GM21576 (cell line): Measurements from ENCODE around the gene MYO1E.
"Not testable (repeated sequence)": the region's sequence is repeated elsewhere in the genome, so short reads cannot be mapped to it uniquely, and the experiment has no call there.

Source experiments
- ATAC-seq: cut with Tn5 transposase; IDR thresholded peaks from one replicate; pipeline ENCODE4 v1.9.1; 2021; ENCODE audit warnings: mild to moderate bottlenecking, moderate library complexity; ENCODE audit not compliant: unreplicated experiment

The MYO1E gene

DNA sequence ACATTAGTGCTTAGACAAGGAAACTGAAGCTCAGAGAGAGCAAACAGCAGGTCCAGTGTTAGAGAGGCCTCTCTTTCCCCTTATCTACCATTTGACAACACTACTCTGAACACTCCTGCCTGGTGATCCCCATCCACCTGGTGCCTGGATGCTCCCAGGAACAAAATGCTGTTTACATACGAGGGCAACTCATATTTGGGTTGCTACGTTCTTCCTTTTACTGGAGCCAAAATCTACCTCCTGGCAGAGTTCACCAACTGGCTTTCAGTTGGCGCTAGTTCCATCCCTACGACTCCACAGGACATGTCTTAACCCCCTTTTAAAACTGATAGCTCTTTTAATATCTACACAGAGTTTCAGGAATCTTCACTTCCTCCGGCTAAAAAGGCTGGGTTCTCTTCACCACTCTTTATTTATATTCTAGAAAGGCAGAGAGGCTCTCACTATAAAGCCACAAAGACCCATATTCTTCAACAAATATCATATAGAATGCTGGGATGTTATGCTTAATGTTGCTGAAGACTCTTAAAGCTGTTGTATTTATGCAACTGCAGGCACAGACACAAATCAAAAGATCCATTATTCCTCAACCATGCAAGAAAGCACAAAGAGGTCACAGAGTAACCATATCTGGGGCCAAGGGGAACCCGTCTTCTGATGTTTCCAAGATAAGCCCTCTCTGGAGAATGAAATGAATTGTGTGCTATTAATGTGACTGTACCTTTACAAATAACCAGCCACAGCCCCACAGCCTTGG, 219.8 kb downstream of the MYO1E start:
- ATAC-seq = no peak

DNA sequence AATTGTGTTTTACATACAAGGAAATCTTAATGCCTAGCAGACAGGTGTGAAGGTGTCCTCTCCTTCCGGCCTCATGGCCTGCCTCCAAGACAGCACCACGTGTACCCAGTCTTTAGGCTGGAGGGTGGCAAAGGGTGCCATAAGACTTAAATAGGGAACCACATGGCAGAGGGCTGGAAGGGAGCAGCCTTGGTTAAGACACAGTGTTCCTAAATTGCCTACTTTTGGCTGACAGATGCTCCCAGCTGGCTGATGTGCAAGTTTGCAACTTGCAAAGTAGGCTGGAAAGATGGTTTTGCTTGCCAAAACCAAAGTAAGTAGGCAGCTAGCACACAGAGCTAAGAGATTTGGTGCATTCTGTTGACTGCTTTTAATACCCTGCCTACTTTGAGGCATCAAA, 222.5 kb downstream of the MYO1E start:
- ATAC-seq = no peak

DNA sequence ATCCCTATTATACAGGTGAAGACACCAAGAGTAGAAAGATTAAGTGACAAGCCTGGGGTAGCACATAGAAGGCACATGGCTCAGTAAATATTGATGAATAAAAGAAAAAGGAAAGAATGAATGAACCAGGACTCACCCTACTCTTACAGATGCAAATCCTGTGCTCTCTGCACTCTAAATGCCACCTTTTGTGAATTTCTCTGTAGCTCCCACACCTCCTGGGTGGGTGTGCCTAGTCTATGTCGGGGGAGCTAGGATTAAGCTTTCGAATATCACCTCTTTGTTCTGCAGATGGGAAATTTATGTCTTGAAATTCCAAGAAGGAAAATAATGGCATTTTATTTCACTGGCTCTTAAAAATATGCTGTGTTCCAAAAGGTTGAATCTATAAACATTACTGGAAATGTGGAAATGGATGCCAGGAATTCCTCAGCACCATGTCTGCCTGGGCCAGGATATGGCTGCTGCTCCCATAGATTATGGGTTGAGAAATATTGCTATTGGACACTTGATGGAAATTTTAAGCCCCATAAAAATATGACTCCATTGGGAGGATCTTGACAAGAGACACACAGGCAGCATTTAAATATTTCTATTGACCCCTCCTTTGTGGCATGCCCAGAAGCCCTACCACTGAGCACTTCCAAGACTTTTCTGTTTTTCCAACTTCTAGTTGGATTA, 224.4 kb downstream of the MYO1E start:
- no peak for ATAC-seq

DNA sequence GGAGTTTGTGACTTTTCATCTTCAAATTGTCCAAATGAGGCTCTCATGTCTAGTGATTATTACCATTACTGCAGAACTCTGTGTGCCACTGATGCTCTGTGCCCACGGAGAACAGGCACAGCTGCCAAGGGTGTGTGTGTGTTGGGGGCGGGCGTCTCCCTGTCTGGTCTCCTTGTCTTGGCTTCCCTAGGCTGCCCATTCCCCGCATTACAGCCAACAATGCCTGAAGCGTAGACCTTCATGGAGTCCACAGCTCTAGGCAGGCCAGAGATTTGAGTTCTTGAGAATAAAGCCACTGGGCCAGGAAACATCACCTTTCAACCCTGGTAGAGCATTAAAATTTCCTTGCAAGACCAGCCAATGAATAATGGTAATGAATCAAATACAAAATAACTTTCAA, 225.0 kb downstream of the MYO1E start:
- no peak for ATAC-seq

DNA sequence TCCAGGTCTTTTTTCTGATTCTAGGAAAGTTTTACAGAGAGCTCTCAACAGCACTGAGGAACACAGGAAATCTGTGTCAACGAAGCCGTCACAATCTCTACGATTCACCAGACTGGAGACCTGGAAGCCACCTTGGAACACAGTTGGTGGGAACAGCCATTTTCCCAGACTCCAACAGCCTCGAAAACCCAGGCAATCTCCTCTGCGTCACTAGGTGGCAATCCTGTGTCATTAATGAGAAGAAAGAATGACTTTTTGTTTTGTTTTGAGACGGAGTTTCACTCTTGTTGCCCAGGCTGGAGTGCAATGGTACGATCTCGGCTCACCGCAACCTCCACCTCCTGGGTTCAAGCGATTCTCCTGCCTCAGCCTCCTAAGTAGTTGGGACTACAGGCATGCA, 228.1 kb downstream of the MYO1E start:
- ATAC-seq = not testable (repeated sequence)

DNA sequence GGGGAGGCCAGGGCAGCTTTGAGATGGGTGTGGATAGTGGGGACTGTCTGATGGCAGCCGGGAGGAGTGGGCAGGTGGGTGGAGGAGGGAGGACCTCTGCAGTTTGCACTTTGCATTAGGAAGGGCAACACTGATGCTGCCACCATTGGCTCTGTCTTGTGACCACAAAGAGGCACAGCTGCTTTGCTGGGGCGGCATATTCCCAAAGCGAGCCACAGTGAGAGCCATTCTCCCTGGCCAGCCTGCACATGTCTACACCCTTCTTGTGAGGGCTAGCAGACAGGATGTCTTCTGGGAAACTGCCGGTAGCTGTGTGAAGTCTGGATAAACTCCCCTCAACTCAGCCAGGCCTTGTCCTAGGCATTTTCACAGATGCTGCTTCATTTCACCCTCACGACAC, 229.4 kb downstream of the MYO1E start:
- ATAC-seq = no peak

DNA sequence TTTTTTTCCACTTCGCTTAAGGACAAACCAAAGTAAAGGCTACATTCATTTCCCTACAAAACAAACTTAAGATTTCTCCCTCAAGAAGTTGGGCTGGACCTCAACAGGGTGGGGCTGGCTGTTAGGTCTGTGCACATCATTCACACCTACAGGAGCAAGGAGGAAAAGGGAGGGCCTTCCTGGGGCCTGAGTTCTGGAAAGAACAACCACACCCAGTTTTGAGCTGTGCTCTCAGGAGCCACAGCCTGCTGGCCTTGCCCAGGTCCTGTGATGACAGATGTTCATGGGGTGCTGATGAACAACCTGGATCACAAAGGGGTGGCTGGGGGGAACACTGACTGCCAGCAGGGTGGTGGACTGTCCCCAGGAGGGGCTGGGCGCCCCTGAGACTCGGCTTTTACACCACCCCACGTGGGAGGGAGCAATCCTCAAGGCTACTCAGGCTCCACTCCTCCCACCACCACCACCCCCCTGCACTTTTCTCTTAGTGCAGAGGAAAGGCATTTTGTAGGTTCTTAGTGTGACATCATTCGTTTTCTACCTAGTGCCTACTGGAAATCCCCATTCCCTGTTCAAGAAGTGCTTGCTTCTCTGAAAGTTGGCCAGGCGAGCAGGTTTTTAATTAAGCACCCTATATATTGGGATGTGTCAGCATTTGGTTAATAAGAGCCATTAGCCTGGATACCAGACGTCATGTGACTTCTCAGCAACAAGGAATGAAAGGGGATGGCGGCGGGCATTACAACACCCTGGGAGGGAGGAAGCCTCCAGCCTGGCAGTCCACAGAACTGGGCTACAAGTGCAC, 232.0 kb downstream of the MYO1E start:
- ATAC-seq = no peak

DNA sequence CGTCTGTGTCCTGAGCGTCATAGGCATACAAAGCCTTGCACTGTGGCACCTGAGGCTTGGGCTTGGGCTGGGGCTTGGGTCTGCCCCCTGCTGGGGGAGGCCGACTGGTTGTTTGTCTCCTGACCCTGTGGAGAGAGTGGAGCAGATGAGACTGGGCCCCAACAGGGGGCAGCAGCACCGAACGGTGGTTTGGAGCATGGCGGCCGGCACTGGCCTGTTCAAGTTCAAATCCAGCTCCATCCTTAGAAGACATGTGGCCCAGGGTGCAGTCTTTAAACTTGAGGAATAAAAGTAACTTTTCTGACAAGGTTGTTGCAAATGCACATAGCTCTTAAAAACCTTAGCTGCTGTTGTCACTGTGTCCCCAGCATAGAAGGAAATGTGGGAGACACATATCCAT, 234.4 kb downstream of the MYO1E start:
- peak; percentile 52 for ATAC-seq

DNA sequence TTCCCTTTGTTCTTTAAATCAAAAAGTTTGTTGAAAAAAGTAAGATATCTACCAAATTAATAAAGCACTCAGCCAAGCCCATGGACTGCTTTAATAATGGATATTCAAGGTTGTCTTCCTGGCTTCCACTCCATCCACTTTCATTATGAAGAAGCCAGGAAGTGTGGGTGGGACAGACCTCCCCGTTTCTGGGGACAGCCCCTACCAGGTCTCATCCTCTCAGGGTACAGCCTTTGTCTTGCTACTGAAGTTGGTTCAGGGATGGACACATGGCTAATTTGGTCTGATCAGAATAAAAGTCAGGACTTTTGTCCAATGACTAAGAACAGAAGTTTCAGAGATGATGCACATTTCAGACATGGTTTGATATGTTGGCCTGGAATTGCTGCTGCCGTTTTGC, 235.1 kb downstream of the MYO1E start:
- no peak for ATAC-seq

DNA sequence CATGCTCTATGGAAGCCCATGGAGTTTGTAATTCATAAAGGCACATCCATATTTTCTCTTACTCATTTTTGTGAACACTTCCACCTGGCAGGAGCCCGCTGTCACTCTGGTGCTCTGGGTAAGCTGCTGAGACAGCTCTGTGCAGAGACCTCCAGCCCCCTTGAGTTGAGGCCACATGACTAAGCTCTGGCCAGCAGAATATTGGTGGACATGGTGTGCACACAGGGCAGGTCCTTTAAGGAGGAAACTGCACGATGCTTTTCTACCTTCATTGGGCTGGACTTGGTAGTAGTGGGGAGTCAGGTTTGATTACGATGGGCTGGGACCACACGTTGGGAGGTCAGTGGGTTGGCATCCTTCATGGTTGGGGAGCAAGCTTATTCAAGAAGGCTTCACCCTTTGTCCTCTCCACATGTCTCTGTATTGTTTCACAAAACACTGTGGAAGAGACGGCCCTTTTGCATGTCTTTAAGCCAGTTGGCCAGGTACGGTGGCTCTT, 238.7 kb downstream of the MYO1E start:
- ATAC-seq = no peak

DNA sequence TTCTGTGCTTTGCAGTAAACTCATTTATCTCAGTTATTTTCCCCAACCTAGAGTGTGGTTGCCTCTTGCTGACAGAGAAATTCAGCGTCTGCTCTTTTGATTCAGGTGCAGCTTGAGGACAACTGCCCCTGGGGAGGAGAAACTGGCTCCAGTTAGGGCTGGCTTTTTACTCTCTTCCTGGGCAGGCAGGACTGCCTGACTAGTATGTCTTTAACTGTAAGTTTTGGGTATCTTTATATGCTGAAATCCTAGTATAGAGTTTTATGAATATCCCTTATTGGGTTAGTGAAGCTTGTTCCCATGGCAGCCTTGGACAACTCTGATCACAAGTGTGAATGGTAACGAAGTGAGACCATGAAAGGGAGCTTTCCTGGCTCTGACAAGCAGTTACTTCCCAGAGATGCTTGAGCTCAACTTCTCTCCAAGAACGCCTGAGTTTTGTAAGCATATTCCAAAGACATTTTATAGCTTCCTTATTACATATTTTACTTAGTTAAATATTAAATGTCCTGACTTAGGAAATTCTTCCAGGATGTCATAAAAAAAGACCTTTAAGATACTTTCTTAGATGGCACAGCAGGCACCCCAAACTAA, 240.6 kb downstream of the MYO1E start:
- no peak for ATAC-seq

DNA sequence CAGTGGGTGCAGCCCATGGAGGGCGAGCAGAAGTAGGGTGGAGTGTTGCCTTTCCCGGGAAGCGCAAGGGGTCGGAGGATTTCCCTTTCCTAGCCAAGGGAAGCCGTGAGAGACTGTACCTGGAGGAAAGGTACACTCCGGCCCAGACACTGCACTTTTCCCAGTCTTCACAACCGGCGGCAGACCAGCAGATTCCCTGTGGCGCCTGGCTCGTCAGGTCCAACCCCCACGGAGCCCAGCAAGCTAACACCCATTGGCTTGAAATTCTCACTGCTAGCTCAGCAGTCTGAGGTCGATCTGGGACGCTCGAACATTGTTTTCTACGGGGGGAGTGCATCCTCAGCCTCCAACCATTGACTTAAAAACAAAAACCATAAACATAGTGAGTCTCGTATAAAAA, 241.2 kb downstream of the MYO1E start:
- ATAC-seq = no peak

DNA sequence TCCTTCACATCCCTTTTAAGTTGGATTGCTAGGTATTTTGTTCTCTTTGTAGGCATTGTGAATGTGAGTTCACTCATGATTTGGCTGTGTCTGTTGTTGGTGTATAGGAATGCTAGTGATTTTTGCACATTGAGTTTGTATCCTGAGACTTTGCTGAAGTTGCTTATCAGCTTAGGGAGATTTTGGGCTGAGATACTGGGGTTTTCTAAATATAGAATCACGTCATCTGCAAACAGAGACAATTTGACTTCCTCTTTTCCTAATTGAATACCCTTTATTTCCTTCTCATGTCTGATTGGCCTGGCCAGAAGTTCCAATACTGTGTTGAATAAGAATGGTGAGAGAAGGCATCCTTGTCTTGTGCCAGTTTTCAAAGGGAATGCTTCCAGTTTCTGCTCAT, 245.4 kb downstream of the MYO1E start:
- not testable (repeated sequence) for ATAC-seq

DNA sequence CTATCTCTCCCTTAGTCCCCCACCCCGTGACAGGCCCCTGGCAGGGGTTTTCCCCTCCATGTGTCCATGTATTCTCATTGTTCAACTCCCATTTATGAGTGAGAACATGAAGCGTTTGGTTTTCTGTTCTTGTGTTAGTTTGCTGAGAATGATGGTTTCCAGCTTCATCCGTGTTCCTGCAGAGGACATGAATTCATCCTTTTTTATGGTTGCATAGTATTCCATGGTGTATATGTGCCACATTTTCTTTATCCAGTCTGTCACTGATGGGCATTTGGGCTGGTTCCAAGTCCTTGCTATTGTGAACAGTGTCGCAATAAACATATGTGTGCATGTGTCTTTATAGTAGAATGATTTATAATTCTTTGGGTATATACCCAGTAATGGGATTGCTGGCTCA, 247.0 kb downstream of the MYO1E start:
- ATAC-seq = not testable (repeated sequence)

DNA sequence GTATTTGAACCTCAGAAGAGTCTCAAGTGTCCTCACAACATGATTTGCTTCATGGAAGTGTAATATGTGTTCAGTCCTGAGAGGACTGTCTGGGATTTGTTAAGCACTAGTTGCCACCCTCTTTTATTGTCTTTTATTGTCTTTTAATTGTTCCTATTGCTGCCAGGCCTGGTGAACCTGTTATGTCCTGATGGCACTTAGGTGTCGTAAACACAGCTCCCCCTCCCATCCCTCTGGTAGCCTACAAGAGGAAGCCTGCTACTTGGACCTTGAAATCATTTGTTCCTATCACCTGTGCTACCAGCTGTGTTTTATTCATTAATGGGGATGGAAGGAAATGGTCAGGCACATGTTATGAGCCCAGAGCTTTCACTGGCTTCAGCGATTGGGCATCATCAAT, 248.4 kb downstream of the MYO1E start:
- no peak for ATAC-seq

DNA sequence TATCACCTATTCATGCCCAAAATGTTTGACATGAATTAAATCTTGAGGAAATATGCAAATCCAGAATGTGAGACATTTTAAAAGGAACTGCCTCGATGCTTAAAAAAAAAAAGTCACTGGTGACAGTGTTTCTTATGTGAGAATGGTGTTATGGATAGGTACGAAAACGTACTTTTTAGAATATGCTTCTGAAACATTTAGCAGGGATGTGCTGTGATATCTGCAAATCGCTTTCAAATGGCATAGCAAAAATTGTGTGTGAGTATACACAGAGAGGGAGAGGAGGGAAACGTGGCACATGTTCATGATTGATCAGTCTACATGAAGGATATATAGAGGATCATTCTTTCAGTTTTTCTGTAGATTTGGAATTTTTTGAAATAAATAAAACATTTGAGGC, 251.7 kb downstream of the MYO1E start:
- ATAC-seq = no peak

DNA sequence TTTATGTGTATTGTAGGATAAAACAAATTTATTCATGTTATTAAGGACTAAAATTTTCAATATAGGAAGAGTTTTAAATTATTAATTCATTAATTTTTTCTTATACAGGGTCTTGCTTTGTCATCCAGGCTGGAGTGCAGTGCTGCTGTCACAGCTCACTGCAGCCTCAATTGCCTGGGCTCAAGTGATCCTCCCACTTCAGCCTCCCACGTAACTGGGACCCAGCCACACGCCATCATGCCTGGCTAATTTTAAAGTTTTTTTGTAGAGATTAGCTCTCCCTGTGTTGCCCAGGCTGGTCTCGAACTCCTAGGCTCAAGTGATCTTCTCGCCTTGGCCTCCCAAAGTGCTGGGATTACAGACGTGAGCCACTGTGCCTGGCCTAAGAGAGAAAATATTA, 253.0 kb downstream of the MYO1E start:
- ATAC-seq = no peak

DNA sequence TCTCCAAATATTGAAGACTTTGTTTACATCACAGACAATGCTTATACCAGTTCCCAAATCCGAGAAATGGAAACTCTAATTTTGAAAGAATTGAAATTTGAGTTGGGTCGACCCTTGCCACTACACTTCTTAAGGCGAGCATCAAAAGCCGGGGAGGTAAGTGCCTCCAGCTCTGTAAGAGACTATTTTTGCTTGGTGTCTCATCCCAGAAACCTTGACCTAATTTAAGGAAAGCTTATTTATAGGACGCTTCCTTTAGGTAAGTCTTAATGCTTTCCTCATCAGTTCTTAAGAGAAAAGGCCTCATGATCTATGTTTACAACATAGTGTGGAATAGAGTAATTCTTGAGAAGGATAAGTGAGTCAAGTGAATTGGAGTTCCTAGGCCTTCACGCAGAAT, 255.9 kb downstream of the MYO1E start:
- no peak for ATAC-seq

DNA sequence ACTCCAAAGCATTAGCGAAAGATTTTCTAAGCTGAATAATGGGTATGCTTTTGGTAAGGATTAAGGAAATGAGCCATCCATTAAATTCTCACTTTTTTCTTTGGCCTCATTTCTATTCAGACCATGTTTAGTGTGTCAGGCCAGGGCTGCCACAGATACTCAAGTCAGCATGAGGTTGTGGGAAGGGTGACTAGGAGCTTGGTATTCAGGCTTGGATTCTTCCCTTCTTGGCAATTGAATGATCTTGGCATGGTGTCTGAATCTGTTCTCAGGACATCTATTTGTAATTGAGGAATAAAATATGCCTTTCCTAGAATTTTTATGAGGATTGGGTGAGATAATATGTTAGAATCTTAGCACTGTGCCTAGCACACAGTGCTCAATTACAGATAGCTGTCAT, 256.5 kb downstream of the MYO1E start:
- no peak for ATAC-seq

DNA sequence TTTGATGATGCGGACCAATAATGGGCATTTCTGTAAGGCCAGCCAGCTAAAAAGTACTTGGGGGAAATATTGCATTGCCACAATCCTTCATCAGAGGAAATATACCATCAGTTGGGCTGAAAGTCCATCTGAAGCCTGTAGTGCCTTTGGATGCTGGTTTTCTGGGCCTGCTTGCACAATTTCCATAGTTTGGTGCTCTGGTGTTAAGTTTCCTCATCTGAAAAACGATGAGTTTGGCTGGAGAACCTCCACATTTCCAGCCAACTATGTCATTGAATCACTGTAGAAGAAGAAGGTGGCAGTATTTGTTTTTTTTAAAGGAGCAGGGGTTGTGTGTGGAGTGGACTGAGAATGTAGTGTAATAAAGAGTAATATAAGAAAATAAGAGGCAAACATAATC, 257.6 kb downstream of the MYO1E start:
- no peak for ATAC-seq

DNA sequence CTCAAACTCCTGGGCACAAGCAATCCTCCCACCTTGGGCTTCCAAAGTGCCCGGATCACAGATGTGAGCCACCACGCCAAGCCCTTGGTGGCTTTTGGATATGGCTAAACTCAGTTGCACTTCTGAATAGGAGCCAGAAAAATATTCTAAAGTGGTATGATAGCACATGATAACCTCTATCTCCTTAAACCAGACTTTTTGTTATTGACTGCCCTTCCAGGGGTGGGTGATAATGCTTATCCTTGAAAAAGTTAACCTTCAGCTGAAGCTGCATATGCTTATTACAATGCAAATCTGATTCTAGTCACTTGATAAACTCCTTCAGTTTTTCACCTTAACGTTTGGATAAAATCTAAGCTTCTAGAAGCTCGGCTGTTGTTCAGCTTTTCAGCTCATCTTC, 261.4 kb downstream of the MYO1E start:
- no peak for ATAC-seq
